Measurements from ENCODE around the gene NCL.

GRCh38 chr2:231460073-231460835, 4.0 kb downstream of the NCL start:
- TF ChIP-seq, protein P1, sequence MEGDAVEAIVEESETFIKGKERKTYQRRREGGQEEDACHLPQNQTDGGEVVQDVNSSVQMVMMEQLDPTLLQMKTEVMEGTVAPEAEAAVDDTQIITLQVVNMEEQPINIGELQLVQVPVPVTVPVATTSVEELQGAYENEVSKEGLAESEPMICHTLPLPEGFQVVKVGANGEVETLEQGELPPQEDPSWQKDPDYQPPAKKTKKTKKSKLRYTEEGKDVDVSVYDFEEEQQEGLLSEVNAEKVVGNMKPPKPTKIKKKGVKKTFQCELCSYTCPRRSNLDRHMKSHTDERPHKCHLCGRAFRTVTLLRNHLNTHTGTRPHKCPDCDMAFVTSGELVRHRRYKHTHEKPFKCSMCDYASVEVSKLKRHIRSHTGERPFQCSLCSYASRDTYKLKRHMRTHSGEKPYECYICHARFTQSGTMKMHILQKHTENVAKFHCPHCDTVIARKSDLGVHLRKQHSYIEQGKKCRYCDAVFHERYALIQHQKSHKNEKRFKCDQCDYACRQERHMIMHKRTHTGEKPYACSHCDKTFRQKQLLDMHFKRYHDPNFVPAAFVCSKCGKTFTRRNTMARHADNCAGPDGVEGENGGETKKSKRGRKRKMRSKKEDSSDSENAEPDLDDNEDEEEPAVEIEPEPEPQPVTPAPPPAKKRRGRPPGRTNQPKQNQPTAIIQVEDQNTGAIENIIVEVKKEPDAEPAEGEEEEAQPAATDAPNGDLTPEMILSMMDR (IDR thresholded peaks at IDR 0.05; ENCODE audit: low read length), result no peak
- no peak for TF ChIP-seq EZH2 (IDR thresholded peaks at IDR 0.05; ENCODE audit: borderline replicate concordance, low read length)
